ENCODE results near the gene ERAS. TPM values are rescaled to one million over a fixed set of nuclear protein-coding genes. Genes with fewer than 3 reads are reported as not detected.

The ERAS gene
- total RNA-seq, 1 donor: not detected

GRCh38 chrX:48823053-48823452 is 3.3 kb upstream of the ERAS start:
- H3K4me3 ChIP-seq (ENCODE audit: low read depth, low read length): no peak overlapping the region
- TF ChIP-seq CTCF (IDR thresholded peaks at IDR 0.05; ENCODE audit: insufficient read depth, low read depth, low read length): no peak
- no peak for DNase-seq (ENCODE audit: low read depth)

GRCh38 chrX:48824066-48824465 is 2.2 kb upstream of the ERAS start:
- DNase-seq (ENCODE audit: low read depth): no peak
- H3K4me3 ChIP-seq (ENCODE audit: low read depth, low read length): no peak overlapping the region
- TF ChIP-seq CTCF (IDR thresholded peaks at IDR 0.05; ENCODE audit: insufficient read depth, low read depth, low read length): no peak

GRCh38 chrX:48826876-48827653 is 752 bp downstream of the ERAS start:
- no peak for DNase-seq (ENCODE audit: low read depth)
- no peak overlapping the region for H3K4me3 ChIP-seq (ENCODE audit: low read depth, low read length)
- no peak for TF ChIP-seq CTCF (IDR thresholded peaks at IDR 0.05; ENCODE audit: insufficient read depth, low read depth, low read length)

- DNase-seq (ENCODE audit: low read depth): no peak
- H3K4me3 ChIP-seq (ENCODE audit: low read depth, low read length): no peak overlapping the region
- TF ChIP-seq CTCF (IDR thresholded peaks at IDR 0.05; ENCODE audit: insufficient read depth, low read depth, low read length): no peak
These were observed 1.3 kb downstream of the ERAS start for GRCh38 chrX:48827654-48827968.

GRCh38 chrX:48829016-48829735 is 2.9 kb downstream of the ERAS start:
- TF ChIP-seq CTCF (IDR thresholded peaks at IDR 0.05; ENCODE audit: insufficient read depth, low read depth, low read length): no peak
- H3K4me3 ChIP-seq (ENCODE audit: low read depth, low read length): no peak overlapping the region
- no peak for DNase-seq (ENCODE audit: low read depth)

GRCh38 chrX:48831136-48831908 is 5.0 kb downstream of the ERAS start:
- no peak for TF ChIP-seq CTCF (IDR thresholded peaks at IDR 0.05; ENCODE audit: insufficient read depth, low read depth, low read length)
- no peak overlapping the region for H3K4me3 ChIP-seq (ENCODE audit: low read depth, low read length)
- DNase-seq (ENCODE audit: low read depth): no peak

Data from fibroblast of villous mesenchyme (primary cell).